H1 (cell line): ENCODE measurements around the gene GABRB2. TPM values are rescaled to one million over a fixed set of nuclear protein-coding genes. Genes with fewer than 3 reads are reported as not detected.

Experiments
- SIN3A ChIP-seq, 2 experiments: IDR thresholded peaks in 1 of 2; conservative IDR thresholded peaks in 1 of 2; 2 replicates each; pipeline ENCODE4 v1.6.1; 2011 to 2012; ENCODE audit warnings: low read length in 2 of 2, improper control_type of control experiment in 1 of 2, low read depth in 1 of 2, mild to moderate bottlenecking in 1 of 2
- TEAD4 ChIP-seq: IDR thresholded peaks from 2 replicates; pipeline ENCODE4 v1.6.1; 2012; ENCODE audit warnings: low read depth, low read length, inconsistent platforms, mixed read lengths
- polyA plus RNA-seq, 7 experiments: library from polyadenylated mRNA; depleted of rRNA in 3 of 7; stranded (reverse) in 5 of 7; unstranded in 2 of 7; fragments of >200 nt in 5 of 7; fragments of 200-250 nt in 2 of 7; gene quantifications; 1 replicate in 5 of 7; 2 replicates in 1 of 7; 4 replicates in 1 of 7; pipeline versions ENCODE4 v1.2.1 to v1.2.3, GENCODE V29; 2011 to 2013; ENCODE audit warnings: missing spikeins in 2 of 7, mixed read lengths in 2 of 7
- total RNA-seq: library from RNA; stranded (reverse); fragmentation: NEBNext Ultra II Directional; extraction: Animal tissue kit (Norgen Biotek cat#: 25700); gene quantifications from 2 replicates; pipeline ENCODE4 v1.2.1, GENCODE V29; 2021
- TF ChIP-seq, protein P1 (sequence below): IDR thresholded peaks from 2 replicates; pipeline ENCODE4 v1.6.1; 2012; ENCODE audit warnings: low read length, inconsistent platforms

The GABRB2 gene
- total and polyA plus RNA-seq, 2 of the 8 experiments (the other 6 are each of a cell fraction or from before 2014, with no cell fraction given): 0.54 to 1.9 TPM

GRCh38 chr5:161311965-161312364 lies 234.6 kb downstream of the GABRB2 start (continued):
- TF ChIP-seq, protein P1, sequence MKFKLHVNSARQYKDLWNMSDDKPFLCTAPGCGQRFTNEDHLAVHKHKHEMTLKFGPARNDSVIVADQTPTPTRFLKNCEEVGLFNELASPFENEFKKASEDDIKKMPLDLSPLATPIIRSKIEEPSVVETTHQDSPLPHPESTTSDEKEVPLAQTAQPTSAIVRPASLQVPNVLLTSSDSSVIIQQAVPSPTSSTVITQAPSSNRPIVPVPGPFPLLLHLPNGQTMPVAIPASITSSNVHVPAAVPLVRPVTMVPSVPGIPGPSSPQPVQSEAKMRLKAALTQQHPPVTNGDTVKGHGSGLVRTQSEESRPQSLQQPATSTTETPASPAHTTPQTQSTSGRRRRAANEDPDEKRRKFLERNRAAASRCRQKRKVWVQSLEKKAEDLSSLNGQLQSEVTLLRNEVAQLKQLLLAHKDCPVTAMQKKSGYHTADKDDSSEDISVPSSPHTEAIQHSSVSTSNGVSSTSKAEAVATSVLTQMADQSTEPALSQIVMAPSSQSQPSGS: no peak
- TF ChIP-seq TEAD4: no peak
- TF ChIP-seq SIN3A (conservative IDR thresholded peaks at IDR 0.05 in 1 of 2, IDR thresholded peaks at IDR 0.05 in 1 of 2; ENCODE audit: low read depth in 1 of 2, low read length in 2 of 2): no peak
